Sigmoid colon (tissue), 3 donors: Measurements from ENCODE around the gene MYO9A.

Experiments
- CTCF ChIP-seq, 4 experiments: fragments of 450-650 bp in 3 of 4; fragments of 200-600 bp in 1 of 4; IDR thresholded peaks; one replicate each; pipeline ENCODE4 v1.5.1; 2016 to 2019; ENCODE audit warnings: antibody characterized with exemption in 4 of 4, mild to moderate bottlenecking in 3 of 4, moderate library complexity in 2 of 4
- POLR2A ChIP-seq, 2 donors: fragments of 450-650 bp; IDR thresholded peaks; one replicate each; pipeline ENCODE4 v1.6.1; 2016; ENCODE audit warnings: antibody characterized with exemption in 2 of 2, mild to moderate bottlenecking in 2 of 2, moderate library complexity in 2 of 2

DNA sequence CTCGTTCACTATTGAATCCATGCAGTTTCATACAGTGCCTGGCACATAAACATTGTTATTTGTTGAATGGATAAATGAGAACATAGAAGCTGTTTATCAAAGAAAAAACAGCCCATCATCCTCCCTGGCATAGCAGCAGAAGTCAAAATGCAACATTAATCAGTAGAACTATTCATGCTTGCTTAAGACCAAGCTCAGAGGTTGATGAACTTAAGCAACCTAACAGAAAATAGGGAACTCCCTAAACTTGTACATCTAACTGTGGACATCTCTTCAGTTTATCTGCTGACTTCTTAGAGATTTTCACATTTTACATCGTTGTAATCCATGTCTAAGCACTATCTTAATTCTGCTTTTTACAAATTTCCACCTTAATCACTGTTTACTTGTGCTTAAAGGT is 29.5 kb upstream of the MYO9A start:
- TF ChIP-seq CTCF (IDR thresholded peaks at IDR 0.05) (no peak), POLR2A (IDR thresholded peaks at IDR 0.05) (no peak)
